ENCODE data around the gene OR9A2. TPM values are rescaled to one million over a fixed set of nuclear protein-coding genes. Genes with fewer than 3 reads are reported as not detected.

OR9A2 gene
- total RNA-seq, 4 donors from 2014 or later, result 1.2 TPM; not detected in 3

DNA sequence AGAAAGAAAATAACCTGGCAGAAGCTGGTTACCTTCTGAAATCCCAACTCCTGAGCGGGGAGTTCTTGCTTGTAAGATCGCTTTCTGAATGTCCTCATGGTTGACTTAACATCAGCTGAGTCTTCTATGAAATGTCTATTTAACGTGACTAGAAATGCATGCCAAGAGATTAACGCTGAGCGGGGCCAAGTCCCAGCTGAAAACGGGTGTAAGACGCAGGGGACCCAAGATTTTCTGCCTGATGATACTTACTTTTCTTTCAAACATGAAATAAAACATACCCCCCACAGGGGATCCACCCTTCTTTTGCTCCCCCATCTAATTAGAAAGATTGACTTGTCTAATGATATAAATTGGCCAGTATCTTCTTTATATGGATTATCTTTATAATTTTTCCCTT lies 14.9 kb downstream of the OR9A2 start:
- WGBS, 2 donors, result 32 to 44% methylated on average over 7 of the region's 7 CpGs
- peak; percentile 17 to 19 for DNase-seq
- no peaks in the 10 kb centered on the region for H3K36me3 ChIP-seq
- TF ChIP-seq, protein P1, sequence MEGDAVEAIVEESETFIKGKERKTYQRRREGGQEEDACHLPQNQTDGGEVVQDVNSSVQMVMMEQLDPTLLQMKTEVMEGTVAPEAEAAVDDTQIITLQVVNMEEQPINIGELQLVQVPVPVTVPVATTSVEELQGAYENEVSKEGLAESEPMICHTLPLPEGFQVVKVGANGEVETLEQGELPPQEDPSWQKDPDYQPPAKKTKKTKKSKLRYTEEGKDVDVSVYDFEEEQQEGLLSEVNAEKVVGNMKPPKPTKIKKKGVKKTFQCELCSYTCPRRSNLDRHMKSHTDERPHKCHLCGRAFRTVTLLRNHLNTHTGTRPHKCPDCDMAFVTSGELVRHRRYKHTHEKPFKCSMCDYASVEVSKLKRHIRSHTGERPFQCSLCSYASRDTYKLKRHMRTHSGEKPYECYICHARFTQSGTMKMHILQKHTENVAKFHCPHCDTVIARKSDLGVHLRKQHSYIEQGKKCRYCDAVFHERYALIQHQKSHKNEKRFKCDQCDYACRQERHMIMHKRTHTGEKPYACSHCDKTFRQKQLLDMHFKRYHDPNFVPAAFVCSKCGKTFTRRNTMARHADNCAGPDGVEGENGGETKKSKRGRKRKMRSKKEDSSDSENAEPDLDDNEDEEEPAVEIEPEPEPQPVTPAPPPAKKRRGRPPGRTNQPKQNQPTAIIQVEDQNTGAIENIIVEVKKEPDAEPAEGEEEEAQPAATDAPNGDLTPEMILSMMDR (IDR thresholded peaks at IDR 0.05), result no peak
- no peak for TF ChIP-seq POLR2A (IDR thresholded peaks at IDR 0.05)
- H3K27me3 ChIP-seq, result no peaks in the 10 kb centered on the region
- intact Hi-C loops (cut with DNase I), result no loop called here
- H3K4me1 ChIP-seq, result peaks cover 10 to 38% of the 10 kb centered on the region in 2 donors
- H3K9me3 ChIP-seq, result no peaks in the 10 kb centered on the region
- H3K4me3 ChIP-seq (replicated peaks in 1 of 3), result no peak overlapping the region
- H3K27ac ChIP-seq, result peak overlapping the region in 1 of 3 donors; percentile 16

- WGBS, 2 donors, result 42 to 45% methylated on average over 24 of the region's 24 CpGs
- intact Hi-C loops (cut with DNase I), result loop anchor here (2.0 to 10.0 kb wide), 3 partner anchors 123 to 207 kb away; partner anchors contain the start of genes EPHB6 and TRPV6
- H3K27ac ChIP-seq, result no peak overlapping the region
- no peaks in the 10 kb centered on the region for H3K27me3 ChIP-seq
- TF ChIP-seq, protein P1 (IDR thresholded peaks at IDR 0.05), result peak; percentile 92 to 99 (median 94)
- TF ChIP-seq POLR2A (IDR thresholded peaks at IDR 0.05), result no peak
- H3K4me3 ChIP-seq (replicated peaks in 1 of 3), result no peak overlapping the region
- no peaks in the 10 kb centered on the region for H3K36me3 ChIP-seq
- no peaks in the 10 kb centered on the region for H3K9me3 ChIP-seq
- peak; percentile 80 to 81 for DNase-seq
- peaks cover 10 to 27% of the 10 kb centered on the region in 2 donors for H3K4me1 ChIP-seq
These were observed 18.7 kb downstream of the OR9A2 start for GRCh38 chr7:143008007-143008901.

DNA sequence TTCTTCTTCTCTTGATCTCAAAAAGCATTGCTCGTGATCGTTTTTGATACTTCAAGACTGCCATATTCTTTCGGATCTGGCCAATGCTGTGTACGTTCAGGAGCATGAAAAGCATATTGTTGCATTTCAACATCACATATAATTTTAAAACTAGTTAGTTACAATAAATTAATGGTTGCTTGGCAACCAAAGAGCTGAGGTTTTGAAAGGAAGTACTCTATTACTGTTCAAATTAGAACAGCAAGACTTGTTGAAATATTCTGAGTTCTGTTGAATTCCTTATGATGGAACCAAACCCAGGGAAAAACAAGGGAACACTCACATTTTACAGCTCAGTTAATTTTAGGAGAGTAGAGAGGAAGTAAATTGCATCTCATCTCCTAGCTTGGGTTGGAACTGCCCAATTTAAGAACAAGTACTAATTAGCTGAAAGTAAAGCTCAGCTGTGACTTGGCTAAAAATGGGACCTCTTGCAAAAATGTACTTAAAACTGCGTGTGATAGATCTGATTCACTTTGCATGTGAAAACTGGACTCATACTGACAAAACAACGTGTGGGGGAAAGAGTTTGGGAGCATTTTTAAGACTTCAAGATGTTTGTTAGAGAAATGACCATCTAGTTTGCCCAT lies 21.2 kb downstream of the OR9A2 start:
- H3K4me3 ChIP-seq (replicated peaks in 1 of 3), result no peak overlapping the region
- intact Hi-C loops (cut with DNase I), result loop anchor here (10.0 kb wide), 2 partner anchors 121 to 151 kb away; partner anchors contain the start of genes EPHB6 and TRPV6
- WGBS, 2 donors, result 79 to 82% methylated on average over 6 of the region's 6 CpGs
- TF ChIP-seq POLR2A (IDR thresholded peaks at IDR 0.05), result no peak
- TF ChIP-seq, protein P1 (IDR thresholded peaks at IDR 0.05), result no peak
- no peaks in the 10 kb centered on the region for H3K36me3 ChIP-seq
- H3K27ac ChIP-seq, result no peak overlapping the region
- H3K9me3 ChIP-seq, result no peaks in the 10 kb centered on the region
- DNase-seq, result no peak
- H3K4me1 ChIP-seq, result peaks cover 0 to 9% of the 10 kb centered on the region in 2 donors
- H3K27me3 ChIP-seq, result no peaks in the 10 kb centered on the region

DNA sequence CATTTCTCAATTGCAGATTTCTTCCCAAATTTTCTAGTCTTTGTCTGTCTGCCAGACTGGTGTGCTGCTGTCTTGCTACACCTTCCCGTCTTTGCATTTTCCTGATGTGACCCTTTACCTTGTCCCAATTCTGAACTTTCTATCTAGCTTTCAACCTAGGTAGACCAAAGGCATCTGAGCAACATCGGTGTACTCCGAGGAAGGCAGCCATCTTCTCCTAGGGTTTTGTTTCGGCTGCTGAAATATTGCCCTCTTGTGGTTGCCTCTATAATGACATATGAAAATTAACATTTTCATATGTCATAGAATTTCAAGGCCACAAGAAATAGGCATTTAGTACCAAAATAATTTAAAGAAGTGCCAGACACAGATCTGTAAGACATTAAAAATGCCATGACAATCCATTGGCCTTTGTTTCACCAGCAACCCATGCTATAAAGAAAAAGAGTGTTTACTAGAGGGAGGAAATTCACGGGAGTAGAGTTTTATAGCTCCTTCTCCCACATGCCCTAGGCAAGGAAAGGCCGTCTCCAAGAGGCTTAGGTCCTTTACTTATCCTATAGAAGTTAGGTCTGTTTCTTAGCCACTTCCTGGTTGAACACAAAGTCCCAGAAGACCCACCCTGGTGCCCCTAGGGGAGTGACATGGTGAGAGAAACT lies 23.4 kb downstream of the OR9A2 start:
- intact Hi-C loops (cut with DNase I), result loop anchor here (10.0 kb wide), 2 partner anchors 119 to 149 kb away; partner anchors contain the start of genes EPHB6 and TRPV6
- DNase-seq, result no peak
- 35 to 44% methylated on average over 6 of the region's 6 CpGs for WGBS, 2 donors
- no peak overlapping the region for H3K27ac ChIP-seq
- H3K4me3 ChIP-seq (replicated peaks in 1 of 3), result peak overlapping the region in 1 of 3 donors; percentile 11
- H3K9me3 ChIP-seq, result no peaks in the 10 kb centered on the region
- TF ChIP-seq, protein P1 (IDR thresholded peaks at IDR 0.05), result peak; percentile 44 to 82 (median 70)
- TF ChIP-seq POLR2A (IDR thresholded peaks at IDR 0.05), result no peak
- peaks cover 0 to 7% of the 10 kb centered on the region in 2 donors for H3K4me1 ChIP-seq
- H3K27me3 ChIP-seq, result no peaks in the 10 kb centered on the region
- no peaks in the 10 kb centered on the region for H3K36me3 ChIP-seq
